ENCODE measurements around the gene NOM1. TPM values are rescaled to one million over a fixed set of nuclear protein-coding genes. Genes with fewer than 3 reads are reported as not detected.

NOM1 gene
- polyA plus RNA-seq, 1 experiment = 10.4 TPM

DNA sequence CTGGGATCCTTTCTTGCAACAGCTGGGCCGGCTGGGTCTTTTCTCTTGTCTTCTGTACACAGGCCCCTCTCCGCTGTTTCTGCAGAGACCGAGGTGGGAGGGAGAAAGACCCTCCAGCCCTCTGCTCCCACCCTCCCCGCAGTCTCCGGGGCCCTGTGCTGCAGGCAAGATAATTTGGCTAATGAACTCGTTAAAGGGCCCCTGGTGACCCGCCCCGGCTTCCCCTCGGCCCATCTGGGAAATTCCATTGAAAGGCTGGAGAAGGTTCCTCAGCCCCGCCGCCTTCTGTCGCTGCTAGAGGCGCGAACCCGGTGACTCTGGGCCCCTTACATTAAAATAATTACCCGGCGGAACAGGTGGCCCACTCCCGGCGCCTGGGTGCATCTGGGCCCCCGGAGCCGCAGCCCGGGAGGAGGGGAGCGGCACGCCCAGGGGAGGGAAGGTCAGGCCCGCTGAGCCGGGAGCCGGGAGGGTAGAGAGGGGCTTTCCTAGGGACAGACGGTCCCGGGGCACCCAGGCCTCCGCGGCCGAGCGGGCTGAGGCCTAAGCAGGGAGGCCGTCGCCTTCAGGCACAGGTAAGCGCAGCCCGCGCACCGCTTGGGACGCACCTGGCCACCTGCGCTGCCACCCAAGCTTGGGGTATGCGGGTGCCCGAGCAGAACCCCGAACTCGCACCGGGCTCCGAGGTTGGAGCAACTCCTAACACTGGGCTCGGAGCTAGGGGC, 68.3 kb downstream of the NOM1 start:
- ChIA-PET CTCF (no interaction called here), POLR2A (no interaction called here)
- no peak overlapping the region for H3K27ac ChIP-seq (ENCODE audit: low read depth, low read length)
- H3K4me3 ChIP-seq (ENCODE audit: low read depth, low read length) = no peak overlapping the region
- peaks cover 98% of the 10 kb centered on the region for H3K27me3 ChIP-seq (ENCODE audit: control insufficient read depth, insufficient read depth, low read length)
- no peak for TF ChIP-seq CTCF (IDR thresholded peaks at IDR 0.05; ENCODE audit: low read depth, low read length)
- no peak for DNase-seq (ENCODE audit: low read depth, low spot score)
- peaks cover 4% of the 10 kb centered on the region; the same call in 1 of the 2 replicates for H3K9me3 ChIP-seq (ENCODE audit: control insufficient read depth, insufficient read depth, low read length)

DNA sequence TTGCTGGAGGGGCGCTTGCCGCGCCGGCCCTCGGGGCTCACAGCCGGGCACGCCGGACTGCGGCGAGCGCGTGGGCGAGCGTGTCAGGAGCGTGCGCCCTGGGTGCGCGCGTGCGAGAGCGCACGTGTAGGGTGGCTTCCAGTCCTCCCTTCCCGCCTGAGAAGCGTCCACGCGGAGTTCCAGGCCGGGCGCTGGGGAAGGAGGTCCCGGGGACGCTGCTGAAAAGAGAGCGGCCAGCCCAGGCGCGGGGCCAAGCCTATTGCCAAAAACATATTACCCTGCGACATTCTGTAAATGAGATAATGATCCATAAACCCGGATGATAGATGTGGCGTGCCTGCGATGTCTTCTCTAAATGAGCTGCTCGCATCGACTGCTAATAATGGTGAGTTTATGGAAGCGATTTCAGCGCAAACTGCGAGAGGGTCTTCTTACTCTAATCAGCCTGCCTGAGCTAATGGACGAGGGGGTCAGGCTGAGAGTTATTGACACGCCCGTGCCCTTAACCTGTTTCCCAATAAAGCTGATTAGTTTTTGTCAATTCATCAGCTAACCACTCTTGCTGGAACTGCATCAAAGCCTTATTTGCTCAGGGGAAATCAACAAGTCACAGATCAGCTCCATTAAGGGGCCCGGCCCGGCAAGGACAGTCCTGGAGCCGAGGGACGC, 69.0 kb downstream of the NOM1 start:
- peaks cover 4% of the 10 kb centered on the region; the same call in 1 of the 2 replicates for H3K9me3 ChIP-seq (ENCODE audit: control insufficient read depth, insufficient read depth, low read length)
- peaks cover 98% of the 10 kb centered on the region for H3K27me3 ChIP-seq (ENCODE audit: control insufficient read depth, insufficient read depth, low read length)
- H3K4me3 ChIP-seq (ENCODE audit: low read depth, low read length) = no peak overlapping the region
- H3K27ac ChIP-seq (ENCODE audit: low read depth, low read length) = no peak overlapping the region
- POLR2A ChIA-PET = no interaction called here
- no peak for DNase-seq (ENCODE audit: low read depth, low spot score)
- TF ChIP-seq CTCF (IDR thresholded peaks at IDR 0.05; ENCODE audit: low read depth, low read length) = no peak
- CTCF ChIA-PET = no interaction called here

DNA sequence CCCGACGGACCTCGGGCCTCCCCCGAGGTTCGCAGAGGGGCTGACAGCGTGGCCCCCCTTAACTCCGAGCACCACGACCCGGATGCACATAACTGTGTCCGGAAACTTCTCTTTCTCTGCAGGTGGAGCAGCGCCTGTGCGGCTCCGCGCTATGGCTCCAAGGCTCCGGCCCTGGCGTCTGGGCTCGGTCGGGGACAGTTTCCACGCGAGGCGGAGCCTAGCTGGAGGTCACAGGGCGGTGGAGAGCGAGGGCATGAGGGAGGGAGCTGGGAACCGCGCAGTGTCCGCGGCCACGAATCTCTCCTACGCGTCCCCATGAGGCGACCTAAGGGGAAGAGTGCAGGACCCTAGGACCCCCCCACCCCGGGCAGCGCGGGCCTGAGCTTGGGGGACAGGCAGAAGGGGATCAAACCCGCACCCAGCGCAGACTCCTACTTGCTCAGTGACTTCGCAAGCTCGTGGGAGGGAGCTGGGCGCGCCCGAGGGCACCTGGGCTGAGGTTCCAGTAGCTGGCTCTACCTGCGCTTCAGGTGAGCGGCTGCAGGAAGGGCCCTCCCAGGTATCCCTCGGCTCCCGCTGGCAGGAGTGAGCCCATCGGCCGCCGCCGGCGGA, 69.6 kb downstream of the NOM1 start:
- no peak for TF ChIP-seq CTCF (IDR thresholded peaks at IDR 0.05; ENCODE audit: low read depth, low read length)
- peaks cover 94% of the 10 kb centered on the region for H3K27me3 ChIP-seq (ENCODE audit: control insufficient read depth, insufficient read depth, low read length)
- CTCF ChIA-PET = interaction anchor here (0.7 kb wide), 1 partner anchor 49 kb away, joined by 3 read pairs; no protein-coding TSS in a partner anchor
- H3K4me3 ChIP-seq (ENCODE audit: low read depth, low read length) = no peak overlapping the region
- peaks cover 4% of the 10 kb centered on the region; the same call in 1 of the 2 replicates for H3K9me3 ChIP-seq (ENCODE audit: control insufficient read depth, insufficient read depth, low read length)
- no peak for DNase-seq (ENCODE audit: low read depth, low spot score)
- no peak overlapping the region for H3K27ac ChIP-seq (ENCODE audit: low read depth, low read length)
- POLR2A ChIA-PET = no interaction called here

DNA sequence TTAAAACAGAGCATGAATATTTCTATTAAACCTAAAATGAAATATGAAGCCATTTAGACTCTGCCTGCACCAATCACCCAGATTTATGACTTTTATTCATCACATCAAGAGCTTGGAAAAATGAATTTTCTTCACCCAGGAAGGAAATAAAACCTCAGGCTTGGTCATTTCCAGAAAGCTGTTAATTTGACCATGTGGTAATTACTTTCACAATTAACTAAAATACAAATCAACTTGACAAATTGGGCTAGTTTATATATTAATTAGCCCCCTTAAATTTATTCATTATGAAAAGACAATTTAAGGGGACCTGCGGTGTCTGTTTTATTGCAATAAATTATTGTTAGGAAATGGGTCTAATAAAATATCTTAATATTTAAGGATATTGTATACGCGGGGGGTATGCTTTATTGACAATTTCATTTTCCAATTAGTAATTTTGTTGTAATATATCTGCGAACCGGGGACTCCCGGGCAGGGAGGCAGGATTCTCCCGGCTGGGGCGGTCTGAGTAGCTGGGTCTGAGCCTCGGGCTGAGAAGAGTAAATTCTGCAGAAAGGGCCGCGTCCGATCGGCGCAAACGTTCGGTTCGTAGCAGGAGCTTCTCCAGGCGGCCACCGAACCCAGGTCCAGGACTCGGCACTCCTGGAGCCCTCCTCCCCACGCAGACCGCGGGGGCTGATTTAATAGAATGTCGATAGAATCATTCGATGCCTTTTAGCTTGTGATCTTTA, 70.4 kb downstream of the NOM1 start:
- ChIA-PET POLR2A (no interaction called here), CTCF (interaction anchor here (0.5 to 0.7 kb wide), 2 partner anchors 50 to 375 kb away, joined by 3 to 6 read pairs; no protein-coding TSS in a partner anchor)
- peaks cover 94% of the 10 kb centered on the region for H3K27me3 ChIP-seq (ENCODE audit: control insufficient read depth, insufficient read depth, low read length)
- no peak for TF ChIP-seq CTCF (IDR thresholded peaks at IDR 0.05; ENCODE audit: low read depth, low read length)
- no peak overlapping the region for H3K4me3 ChIP-seq (ENCODE audit: low read depth, low read length)
- peaks cover 4% of the 10 kb centered on the region; the same call in 1 of the 2 replicates for H3K9me3 ChIP-seq (ENCODE audit: control insufficient read depth, insufficient read depth, low read length)
- DNase-seq (ENCODE audit: low read depth, low spot score) = no peak
- H3K27ac ChIP-seq (ENCODE audit: low read depth, low read length) = no peak overlapping the region
